K562 treated with DMSO at 1 percent for 24 hours (cell line): ENCODE data around the gene HIGD1C. TPM values are rescaled to one million over a fixed set of nuclear protein-coding genes. Genes with fewer than 3 reads are reported as not detected.

ENCODE experiments used
- total RNA-seq: library from RNA; unstranded; fragments of 300-600 nt; gene quantifications from 2 replicates; pipeline ENCODE4 v1.2.3, GENCODE V29; 2022; ENCODE audit warnings: low read depth; ENCODE audit not compliant: insufficient read depth

Gene HIGD1C
- not detected in 2 replicates for total RNA-seq

DNA sequence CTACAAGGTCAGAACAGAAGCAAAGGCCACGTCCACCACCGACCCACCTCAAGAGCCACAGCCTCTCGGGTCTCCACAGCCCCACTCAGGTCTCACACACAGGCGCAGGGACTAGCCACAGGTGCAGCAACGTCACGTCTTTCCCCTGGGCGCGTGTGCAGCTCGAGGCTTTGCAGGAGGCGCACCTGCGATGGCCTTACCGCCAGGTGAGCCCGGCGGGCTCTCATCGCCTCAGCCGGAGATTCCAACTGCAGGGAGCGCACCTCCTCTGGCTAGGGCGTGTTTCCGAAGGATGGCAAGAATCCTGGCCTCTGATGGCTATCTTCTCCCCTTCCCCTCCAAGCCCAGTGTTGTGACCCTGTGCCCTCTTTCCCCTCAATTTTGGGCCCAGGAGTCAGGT is at the start of gene HIGD1C:
Gene HIGD1C (plus strand): TSS at position 35 of the 400 bp plus-strand sequence. CDS start 1,455 bp downstream, outside the sequence.

Other genes starting within 250 kb of the HIGD1C start
- gene ATF1, start 188.4 kb upstream of the HIGD1C start, total RNA-seq = 16.4 and 18.7 TPM in 2 replicates
- gene TMPRSS12, start 109.6 kb upstream of the HIGD1C start, total RNA-seq = not detected in 2 replicates
- gene SLC11A2, start 73.8 kb downstream of the HIGD1C start, total RNA-seq = 19.8 and 20.7 TPM in 2 replicates
- 96.5 and 101 TPM in 2 replicates for gene LETMD1, start 95.8 kb downstream of the HIGD1C start, total RNA-seq
- 21.6 and 28.9 TPM in 2 replicates for gene CSRNP2, start 131.1 kb downstream of the HIGD1C start, total RNA-seq
- gene TFCP2, start 220.6 kb downstream of the HIGD1C start, total RNA-seq = 13.5 and 17.2 TPM in 2 replicates